Activated CD4-positive, CD25-positive, alpha-beta regulatory T cell treated with anti-CD3 and anti-CD28 coated beads, Interleukin-2, amount 50 U/mL, for 16 hours (primary cell): ENCODE measurements around the gene APBA2.
A peak's percentile ranks its signal among the peaks of the same experiment; 100 is the strongest.

Source experiments
- DNase-seq: peaks from one replicate; pipeline ENCODE4 v3.0.0-alpha.2; 2020; ENCODE audit warnings: low read depth, low spot score

APBA2 gene

DNA sequence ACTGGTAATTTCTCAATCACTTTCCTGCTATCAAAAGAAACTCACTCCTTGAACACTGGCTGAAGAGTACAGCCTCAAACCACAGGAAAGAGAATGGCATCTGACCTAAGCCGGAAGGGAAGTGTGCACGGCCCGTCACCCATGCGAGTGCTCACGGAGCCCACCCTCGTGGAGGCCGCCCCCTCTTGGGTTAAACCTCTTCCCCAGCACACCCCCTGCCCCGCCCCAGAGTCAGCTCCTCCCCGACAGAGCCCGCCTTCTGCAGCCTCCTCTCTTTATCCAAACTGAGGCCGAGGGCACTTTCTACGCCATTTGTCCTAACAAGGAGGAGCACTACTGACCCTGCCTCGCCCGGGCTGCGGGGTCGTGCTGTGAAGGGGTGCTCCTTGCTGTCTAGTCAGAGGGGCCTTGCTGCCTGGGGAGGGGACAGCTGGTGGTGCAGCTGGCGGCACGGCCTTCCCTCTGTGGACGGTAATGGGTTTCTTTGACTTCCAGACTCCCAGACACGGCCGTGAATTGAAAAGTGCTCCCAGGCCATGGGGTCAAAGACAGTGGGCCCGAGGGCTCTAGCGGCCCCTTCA, 246.2 kb downstream of the APBA2 start:
- DNase-seq, result no peak

GRCh38 chr15:29132735-29133181, 247.0 kb downstream of the APBA2 start:
- no peak for DNase-seq

DNA sequence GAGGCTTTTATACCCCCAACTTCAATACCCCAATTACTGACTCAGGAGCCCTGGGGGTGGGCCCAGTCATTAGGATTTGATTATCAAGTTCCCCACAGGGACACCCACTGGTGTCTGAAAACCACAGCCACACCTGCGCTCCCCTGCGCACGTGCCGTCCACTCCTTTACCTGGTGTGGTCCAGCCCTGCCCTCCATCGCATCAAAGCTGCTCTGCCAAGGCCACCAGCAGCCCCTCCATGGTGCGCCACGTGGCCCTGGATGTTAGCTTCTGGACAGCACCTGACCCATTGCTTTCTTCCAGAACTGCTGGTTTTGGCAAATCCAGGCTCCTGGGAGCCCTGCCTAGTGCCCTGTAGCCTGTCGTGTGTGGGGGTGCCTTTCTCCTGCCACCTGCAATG, 247.5 kb downstream of the APBA2 start:
- no peak for DNase-seq

DNA sequence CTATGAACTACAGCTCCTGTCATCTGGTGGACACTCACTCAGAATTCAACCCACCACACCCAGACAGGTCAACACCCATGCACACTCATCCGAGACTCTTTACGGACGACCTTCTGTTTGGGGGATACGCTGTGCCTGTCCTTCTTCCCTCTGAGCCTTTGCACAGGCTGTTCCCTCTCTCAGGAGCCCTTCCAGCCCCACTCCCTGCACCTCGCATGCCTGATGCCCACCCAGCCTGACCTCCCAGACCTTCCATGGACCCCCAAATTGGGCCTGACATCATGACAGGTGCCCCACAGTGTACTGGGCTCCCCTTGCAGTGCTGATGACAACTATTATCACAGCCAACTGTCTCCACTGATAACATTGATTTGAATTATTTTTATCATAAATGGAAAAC, 248.0 kb downstream of the APBA2 start:
- DNase-seq, result no peak

DNA sequence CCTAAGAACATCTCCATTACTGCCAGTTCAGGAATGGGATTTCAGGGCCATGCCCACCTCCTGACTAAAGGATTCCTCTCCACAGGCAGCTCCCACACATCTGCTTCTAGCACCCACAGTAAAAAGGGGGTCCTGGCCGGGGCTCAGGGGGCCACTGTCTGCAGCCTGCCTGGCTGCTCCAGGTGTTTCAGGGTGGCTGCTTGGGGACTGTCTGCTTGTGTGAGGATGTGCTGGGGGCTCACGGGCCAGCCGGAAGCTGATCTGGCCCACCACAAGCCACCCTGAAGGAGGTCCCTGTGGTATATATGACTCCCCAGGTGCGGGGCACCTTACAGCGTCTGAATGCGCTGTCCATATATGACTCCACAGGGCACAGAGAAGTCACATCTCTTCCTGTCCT, 248.5 kb downstream of the APBA2 start:
- no peak for DNase-seq

GRCh38 chr15:29134641-29135308, 249.0 kb downstream of the APBA2 start:
- no peak for DNase-seq

- DNase-seq, result no peak
These were observed 249.5 kb downstream of the APBA2 start for GRCh38 chr15:29135309-29135657.

DNA sequence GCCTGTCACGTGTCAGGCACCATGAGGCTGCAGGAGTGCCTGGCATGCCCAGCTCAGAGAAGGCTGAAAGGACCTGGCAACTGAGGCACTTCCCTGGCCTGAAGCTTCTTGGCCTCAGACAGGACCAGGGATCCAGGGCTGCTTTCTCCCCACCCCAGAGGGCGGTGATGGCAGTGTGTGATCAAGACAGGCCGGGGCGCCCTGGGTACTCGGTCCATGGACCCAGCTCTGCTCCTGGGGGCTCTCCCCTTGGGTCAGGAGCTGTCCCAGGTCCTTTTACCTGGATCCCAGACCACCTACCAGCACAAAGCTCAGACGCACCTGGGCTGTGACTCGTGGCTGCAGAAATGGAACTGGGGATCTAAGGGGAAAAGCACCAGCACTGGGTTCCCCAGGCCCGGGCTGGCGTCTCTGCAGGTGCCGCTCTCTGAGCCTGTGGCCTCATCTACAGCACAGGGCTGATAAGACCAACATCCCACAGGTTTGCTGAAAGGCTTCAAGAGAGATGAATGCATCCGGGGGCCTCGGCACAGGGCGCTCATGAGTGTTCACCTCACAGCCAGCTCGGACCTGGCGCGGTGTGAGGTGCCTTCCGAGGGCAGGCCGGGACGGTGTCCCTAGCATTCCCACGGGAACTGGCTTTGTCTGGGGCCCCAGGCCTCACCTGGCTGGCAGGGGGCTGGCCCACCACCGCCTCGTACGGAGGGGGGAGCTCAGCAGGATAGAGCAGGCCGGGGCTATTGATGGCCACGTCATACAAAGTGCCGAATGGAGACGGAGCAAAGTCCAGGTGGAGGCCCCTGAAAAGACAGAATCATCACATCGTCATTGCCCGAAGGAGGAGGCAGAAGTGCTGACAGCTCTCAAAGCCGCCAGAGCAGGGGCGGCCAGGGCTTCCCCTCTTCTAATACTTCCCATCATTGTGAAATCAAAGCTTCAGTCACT, 250.2 kb downstream of the APBA2 start:
- no peak for DNase-seq

GRCh38 chr15:29138260-29138659, 252.5 kb downstream of the APBA2 start:
- DNase-seq, result no peak

- DNase-seq, result no peak
These were observed 253.3 kb downstream of the APBA2 start for GRCh38 chr15:29139072-29139471.

DNA sequence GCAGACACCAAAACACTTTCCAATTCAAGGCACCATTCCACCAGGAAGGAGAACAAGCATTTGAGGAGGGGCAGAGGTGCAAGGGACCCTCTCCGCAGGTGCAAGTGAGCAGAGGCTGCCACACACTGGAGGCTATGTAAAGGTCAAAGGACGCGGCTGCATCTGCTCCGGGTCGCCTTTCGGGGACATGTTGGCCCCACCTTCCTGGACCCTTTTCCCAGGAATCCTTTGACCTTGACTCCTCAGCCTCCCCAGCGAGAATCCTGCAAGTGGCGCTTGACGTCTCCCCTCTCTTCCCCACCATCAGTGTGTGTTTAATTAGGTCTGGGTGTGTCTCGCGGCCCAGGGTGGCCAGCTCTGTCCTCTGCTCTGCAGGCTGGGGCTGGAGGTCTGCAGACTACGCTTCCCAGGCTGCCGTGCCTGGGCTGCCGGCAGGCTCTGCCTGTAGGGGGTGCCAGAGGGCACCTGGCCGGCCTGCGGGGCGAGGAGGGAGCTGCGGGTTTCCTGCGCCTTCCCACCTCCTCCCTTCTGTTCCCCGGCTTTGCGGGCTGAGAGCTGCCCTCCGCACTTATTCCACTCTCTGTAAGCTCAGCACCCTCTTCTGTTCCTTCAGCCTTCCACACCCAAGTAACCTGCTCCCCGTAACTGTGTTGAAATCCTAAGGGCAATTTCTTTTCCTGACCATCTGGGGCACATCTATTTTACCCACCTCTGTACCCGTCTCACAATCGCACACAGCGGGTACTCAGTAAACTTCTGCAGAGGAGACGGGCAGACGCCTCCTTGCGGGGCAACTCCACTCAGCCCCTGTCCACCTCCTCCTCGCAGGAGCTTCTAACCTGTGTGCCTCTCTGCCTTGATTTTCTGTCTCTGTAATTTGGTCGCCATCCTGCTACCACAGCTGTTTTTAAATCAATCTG, 254.0 kb downstream of the APBA2 start:
- peak; percentile 6 for DNase-seq

DNA sequence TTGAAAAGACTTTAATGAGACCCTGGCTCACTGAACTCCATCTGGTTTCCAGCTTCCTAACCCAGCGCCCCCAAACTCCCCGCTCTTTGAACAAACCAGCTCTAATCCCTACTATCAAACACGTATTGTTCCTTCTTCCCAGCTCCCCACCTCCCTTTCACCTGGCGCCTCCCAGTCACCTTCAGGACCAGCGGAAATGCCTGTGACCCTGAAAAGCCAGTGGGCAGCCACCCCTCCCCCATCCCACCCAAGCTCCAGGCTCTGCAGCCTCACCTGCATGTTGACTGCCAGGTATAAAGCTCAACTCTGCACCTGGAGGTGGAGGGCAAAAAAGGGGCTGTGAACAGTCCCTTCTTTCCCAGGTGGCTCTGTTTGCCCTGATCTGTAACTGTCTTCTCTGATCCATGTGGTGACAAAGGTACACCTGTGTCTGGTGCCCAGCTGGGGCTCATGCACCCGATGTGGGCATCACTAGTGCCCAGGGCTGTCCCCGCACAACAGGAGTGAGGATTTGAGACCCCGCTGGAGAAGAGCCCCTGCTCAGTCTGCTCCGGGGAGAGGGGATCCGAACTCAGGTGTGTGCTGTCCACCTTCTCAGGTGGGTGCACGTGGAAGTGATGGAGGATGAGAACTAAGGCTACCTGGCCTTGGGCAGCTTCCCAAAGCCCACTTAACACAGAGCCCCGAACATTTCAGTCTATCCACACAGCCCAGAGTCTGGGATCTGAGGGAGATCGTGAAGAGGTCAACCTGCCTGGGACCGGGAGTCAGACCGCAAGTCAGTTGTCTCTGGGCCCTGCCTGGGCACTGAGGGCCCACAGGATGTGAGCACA, 254.9 kb downstream of the APBA2 start:
- no peak for DNase-seq

GRCh38 chr15:29141308-29142128, 255.7 kb downstream of the APBA2 start:
- DNase-seq, result no peak

DNA sequence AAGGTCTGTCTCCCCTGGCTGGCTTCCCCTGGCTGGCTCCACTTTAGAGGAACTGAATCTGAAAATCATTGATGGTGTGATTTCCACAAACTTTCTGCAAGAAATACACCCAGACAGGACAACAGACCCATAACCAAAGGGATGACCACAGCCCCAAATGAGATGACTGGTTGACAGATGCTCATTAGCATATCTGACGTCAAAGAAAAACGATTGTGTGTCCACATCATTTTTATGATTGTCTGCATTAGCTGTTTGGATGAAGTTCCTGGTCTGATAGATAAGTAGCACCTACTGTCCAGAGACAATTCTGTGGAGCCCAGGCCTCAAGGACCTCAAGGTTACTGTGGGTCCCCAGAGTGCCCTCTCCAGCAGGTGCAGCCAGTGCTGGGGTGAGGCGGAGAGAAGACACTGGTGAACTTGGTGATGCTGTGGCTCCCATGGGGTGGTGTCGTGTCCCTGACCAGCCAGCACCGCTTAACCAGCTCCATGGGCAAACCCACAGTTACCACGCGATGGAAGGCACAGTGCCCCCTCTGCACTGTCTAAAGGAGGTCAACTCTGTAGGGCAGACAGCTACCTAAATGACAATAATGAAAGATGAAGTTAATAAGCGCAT, 256.5 kb downstream of the APBA2 start:
- DNase-seq, result no peak

DNA sequence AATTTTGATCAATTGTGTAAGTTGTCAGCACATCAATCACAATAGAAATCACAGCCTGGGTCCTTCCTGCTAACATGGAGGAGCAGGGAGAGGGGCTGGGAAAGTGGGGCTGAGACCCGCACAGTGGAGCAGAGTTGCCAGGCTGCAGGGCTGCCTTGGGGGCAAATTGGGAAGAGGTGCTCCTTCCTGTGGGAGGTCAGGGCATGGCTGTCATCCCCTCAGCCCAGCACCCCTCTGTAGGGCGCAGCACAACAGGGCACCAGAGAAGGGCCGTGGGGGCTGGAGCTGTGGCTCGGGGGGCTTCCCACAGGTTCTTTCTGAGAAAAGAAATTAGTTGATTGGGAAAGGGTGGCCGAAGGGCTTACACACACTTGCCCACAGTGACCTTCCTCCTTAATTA, 257.5 kb downstream of the APBA2 start:
- DNase-seq, result no peak

GRCh38 chr15:29143909-29144635, 258.3 kb downstream of the APBA2 start:
- DNase-seq, result no peak

GRCh38 chr15:29149738-29150075, 263.9 kb downstream of the APBA2 start:
- DNase-seq, result no peak

- DNase-seq, result no peak
These were observed 265.0 kb downstream of the APBA2 start for GRCh38 chr15:29150515-29151483.
